ENCODE data around the gene THG1L.
A peak's percentile ranks its signal among the peaks of the same experiment; 100 is the strongest.
"Not testable (repeated sequence)": the region's sequence is repeated elsewhere in the genome, so short reads cannot be mapped to it uniquely, and the experiment has no call there.

THG1L gene

DNA sequence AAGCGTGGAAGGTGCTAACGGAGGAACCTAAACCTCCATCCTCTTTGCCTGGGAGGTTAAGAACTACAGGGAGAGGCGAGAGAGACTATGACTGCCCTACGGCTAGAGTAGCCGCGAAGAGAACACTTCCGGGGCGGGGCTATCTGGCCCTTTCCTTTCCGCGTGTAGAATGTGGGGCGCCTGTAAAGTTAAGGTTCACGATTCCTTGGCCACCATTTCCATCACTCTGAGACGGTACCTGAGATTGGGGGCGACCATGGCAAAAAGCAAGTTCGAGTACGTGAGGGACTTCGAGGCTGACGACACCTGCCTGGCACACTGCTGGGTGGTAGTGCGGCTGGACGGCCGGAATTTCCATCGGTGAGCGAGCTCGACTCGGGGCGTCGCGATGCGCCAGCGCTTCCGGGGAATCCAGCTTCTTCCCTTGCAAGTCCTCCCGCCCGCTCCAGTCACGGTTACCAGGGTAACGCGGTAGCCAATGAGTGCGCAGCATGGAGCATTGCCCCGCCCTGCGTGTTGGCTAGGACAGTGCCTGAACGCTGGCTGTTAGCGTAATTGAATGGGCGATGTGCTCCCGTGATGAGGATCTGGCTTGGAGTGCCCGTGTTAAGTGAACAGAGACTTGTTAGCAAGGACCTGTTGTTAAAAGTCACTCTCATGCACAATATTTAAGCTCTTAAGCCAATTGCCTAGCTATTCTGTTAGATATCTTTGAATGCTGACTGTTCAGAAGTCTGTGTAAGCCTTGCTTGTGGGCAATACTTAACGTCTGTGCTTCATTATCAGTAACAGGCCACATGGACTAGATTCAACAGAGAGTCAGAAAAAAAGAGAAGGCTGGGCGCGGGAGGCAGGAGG is at the start of gene THG1L:
Gene THG1L (plus strand): TSS at position 149 of the 858 bp plus-strand sequence. CDS start 21 bp downstream, at position 170.
- intact Hi-C loops (cut with DNase I), result loop anchor here (10.0 kb wide), 1 partner anchor 587 kb away; the partner anchor contains the start of gene MED7
- peak; percentile 100 for DNase-seq

DNA sequence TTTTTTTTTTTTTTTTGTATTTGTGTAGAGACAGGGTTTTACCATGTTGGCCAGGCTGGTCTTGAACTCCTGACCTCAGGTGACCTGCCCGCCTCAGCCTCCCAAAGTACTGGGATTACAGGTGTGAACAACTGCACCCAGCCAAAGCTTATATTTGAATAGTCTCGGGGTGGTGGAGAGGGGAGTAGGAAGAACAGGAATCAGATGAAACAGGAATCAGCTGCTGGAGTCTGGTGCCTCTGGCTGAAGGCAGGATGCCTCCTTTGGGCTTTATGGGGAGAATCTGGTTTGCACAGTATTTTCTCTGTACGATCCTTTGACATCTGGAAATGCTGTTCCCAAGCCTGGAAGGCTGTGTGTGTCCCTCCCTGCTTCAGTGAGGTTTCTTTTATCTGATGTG is 49.0 kb upstream of the THG1L start:
- intact Hi-C loops (cut with DNase I), result no loop called here
- no peak for DNase-seq

DNA sequence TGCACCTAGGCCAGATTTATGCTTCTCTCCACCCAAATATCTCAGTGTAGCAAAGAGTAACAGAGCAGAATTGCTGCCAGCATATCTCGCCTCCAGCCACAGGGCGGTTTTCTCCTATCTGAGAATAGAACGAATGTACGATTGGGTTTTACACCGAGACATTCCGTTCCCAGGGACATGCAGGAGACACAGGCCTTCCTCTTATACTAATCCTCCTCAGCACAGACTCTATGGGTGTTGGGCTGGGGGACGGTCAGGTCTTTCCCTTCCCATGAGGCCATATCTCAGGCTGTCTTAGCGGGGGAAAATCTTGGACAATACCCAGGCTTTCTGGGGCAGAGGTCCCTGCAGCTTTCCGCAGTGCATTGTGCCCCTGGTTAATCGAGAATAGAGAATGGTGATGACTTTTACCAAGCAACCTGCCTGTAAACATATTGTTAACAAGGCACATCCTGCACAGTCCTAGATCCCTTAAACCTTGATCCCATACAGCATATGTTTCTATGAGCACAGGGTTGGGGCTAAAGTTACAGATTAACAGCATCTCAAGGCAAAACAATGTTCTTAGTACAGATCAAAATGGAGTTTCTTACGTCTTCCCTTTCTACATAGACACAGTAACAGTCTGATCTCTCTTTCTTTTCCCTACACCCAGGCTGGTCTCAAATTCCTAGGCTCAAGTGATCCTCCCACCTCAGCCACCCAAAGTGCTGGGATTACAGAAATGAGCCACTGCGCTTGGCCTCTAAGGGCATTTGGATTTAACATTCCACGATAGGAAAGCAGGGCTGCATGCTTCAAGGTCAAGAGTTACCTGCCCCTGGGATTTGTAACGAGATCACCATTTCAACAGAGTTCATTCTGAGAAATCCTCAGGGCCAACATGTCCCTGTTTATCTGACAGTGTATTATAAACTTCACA is 44.7 kb upstream of the THG1L start:
- intact Hi-C loops (cut with DNase I); DNase-seq: not testable (repeated sequence)

- DNase-seq, result no peak
- intact Hi-C loops (cut with DNase I), result no loop called here
Measured at GRCh38 chr5:157687198-157687554, 44.0 kb upstream of the THG1L start.

DNA sequence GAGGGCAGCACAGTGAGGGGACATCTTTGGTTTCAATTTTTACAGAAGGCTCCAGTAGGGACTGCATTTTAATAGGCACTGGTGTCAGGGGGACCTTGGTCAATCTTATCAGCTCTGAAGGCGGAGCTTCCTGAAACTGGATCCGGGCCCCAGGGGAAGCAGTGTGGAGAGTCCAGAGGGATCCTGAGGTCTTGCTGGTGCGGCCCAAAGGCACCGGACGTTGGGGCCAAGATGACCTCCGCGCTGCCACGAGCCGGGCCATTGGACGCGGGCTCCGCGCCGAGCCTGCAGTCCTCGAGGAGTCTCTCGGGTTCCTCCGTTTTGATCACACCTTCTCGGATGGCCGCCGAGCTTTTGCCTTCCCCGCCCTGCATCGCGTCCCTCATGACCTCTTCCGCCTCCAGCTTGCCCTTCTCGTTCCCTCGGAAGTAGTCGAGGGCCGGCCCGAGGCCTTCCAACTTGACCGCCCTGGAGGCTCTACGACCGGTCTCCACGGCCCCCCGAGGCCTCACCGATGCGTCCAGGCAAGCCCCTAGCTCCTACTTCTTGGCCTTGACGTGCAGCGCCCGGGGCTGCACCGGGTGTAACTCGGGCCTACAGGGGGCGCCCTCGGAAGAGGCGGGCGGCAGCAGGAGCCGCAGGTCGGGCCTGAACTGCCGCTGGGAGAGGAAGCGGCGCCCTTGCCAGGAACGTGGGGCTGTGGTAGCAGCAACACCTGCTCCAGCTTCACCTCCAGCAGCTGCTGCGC is 41.1 kb upstream of the THG1L start:
- DNase-seq, result peak in 1 of 10 donors; percentile 70
- intact Hi-C loops (cut with DNase I), result no loop called here

GRCh38 chr5:157690690-157691433 is 40.4 kb upstream of the THG1L start:
- intact Hi-C loops (cut with DNase I), result no loop called here
- DNase-seq, result peak in 1 of 10 donors; percentile 75

GRCh38 chr5:157693816-157694215 is 37.4 kb upstream of the THG1L start:
- peak in 1 of 10 donors; percentile 44 for DNase-seq
- intact Hi-C loops (cut with DNase I), result not testable (repeated sequence)

DNA sequence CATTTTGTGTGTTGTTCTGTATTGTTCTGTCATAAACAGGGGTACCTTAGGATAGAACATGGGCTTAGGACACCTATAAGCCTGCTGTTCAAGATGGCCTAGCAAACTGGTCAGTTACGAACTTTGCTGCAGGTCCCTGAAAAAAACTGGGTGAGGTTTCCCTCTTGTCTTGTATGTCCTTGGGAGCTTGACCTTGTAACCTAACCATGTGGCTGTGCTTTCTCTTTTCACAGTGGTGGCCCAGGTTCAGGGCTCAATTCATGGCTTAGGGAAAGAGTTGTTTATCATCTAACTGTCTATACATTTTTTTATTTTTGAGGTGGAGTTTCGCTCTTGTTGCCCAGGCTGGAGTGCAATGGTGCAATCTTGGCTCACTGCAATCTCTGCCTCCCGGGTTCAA is 35.1 kb upstream of the THG1L start:
- intact Hi-C loops (cut with DNase I); DNase-seq: not testable (repeated sequence)

DNA sequence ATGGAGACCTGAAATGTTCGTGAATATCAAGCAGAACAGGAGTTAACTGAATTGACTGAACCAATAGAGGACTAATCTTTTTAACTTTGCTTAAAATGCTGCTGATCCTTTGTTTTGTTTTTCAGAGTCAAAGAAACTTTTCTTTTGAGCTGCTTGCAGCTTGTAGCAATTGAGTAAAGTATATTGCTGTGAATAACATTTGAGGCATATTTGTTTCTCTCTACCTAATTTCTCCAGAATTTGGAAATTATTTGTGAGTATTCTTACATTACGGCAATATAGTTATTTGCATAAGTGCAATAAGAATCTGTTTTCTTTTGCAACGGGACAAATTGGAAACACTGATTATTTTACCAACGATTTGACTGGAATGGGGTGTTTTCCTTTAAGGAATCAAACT is 32.5 kb upstream of the THG1L start:
- intact Hi-C loops (cut with DNase I), result not testable (repeated sequence)

DNA sequence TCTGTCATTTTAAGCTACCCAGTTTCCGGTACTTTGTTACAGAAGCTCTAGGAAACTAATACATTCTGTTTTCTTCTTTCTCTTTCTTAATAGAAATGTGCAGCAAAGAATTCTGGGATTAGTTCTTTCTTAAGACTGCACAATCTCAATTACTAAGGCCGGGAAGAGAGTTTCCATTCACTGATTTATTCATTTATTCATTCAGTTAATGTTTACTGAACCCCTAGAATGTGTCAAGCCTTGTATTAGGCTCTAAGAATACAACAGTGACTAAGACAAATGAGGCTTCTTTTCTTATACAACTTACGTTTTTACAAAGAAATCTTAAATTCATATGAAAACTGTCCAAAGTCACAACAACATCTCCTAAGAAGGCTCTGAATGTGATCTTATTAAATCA is 27.5 kb upstream of the THG1L start:
- intact Hi-C loops (cut with DNase I), result no loop called here
- no peak for DNase-seq

More for the DNA sequence above, 32.5 kb upstream of the THG1L start:
- DNase-seq, result not testable (repeated sequence)

- no peak for DNase-seq
- intact Hi-C loops (cut with DNase I), result no loop called here
Measured at GRCh38 chr5:157708866-157709265, 22.4 kb upstream of the THG1L start.

GRCh38 chr5:157709346-157709745 is 21.9 kb upstream of the THG1L start:
- DNase-seq, result no peak
- intact Hi-C loops (cut with DNase I), result no loop called here

DNA sequence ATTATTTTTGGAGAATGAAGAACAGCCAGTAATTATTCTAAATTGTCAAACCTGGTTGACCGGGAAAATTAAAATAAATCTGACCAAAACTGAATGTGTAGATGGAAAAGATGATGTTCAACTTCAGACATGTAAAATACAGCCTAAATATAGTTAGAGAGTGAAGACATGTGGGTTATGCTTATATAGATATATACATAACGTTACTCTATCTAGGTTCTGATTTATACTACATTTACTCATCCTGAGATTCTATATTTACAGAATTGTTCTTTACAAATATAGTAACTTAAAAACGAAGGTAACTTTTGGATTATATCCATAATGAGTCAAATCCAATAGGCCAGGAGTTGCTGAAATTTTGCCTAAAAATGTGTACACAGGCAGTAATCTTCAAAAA is 20.8 kb upstream of the THG1L start:
- intact Hi-C loops (cut with DNase I), result loop anchor here (10.0 kb wide), 2 partner anchors 136 to 346 kb away; partner anchors contain the start of gene ADAM19
- DNase-seq, result no peak

DNA sequence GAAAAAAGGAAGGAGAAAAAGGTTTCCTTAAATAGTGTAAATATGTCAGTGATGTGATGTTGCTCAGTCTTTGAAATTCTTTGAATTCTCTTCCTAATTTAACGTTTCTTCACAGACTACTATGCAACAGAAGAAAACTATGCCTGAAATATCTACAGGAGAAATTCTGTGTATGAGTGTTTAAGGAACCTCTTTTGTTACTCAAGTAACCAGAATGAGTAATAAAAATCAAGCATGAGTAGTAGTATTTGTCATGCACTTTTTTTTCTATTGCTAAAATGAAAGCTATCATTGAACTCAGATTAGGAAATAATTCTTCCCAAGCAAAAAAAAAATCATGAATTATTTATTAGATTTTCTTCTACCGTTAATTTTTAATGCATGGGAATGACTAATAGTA is 20.3 kb upstream of the THG1L start:
- DNase-seq, result no peak
- intact Hi-C loops (cut with DNase I), result loop anchor here (10.0 kb wide), 2 partner anchors 136 to 346 kb away; partner anchors contain the start of gene ADAM19

DNA sequence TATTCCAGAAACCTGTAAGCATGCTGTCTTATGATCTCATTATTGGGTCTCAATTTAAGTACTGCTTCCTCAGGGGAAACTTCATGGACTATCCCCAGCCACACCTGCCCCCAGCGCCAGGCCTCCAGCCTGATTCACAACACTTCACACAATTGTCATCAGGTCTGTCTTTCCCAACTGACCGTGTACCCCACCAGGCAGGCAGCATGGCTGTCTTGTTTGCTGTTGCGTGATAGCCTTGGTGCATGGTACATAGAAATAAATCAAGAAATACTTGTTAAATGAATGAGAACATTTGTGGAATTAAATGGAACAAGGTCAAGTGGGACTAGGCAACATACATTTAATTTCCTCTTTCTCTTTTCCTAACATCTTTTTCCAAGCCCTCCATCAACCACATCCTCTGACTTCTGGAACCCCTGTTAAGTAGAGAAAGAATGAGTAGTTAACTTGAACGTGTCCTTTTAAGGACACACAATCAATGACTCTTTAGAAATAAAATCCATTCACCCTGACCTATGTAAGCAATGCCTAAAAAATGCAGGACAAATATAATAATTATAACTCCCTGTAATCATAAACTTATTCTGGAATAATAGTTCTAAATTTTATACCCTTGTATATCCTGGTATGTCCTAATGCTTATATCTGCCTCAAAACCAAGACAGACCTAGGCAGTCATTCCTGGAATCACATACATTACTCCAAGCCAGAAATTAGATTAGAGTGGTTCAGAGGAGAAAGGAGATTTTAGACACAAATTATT is 17.2 kb upstream of the THG1L start:
- intact Hi-C loops (cut with DNase I), result loop anchor here (10.0 kb wide), 2 partner anchors 139 to 349 kb away; partner anchors contain the start of gene ADAM19
- DNase-seq, result no peak

GRCh38 chr5:157714596-157714864 is 16.7 kb upstream of the THG1L start:
- no peak for DNase-seq
- intact Hi-C loops (cut with DNase I), result loop anchor here (10.0 kb wide), 2 partner anchors 140 to 350 kb away; partner anchors contain the start of gene ADAM19

DNA sequence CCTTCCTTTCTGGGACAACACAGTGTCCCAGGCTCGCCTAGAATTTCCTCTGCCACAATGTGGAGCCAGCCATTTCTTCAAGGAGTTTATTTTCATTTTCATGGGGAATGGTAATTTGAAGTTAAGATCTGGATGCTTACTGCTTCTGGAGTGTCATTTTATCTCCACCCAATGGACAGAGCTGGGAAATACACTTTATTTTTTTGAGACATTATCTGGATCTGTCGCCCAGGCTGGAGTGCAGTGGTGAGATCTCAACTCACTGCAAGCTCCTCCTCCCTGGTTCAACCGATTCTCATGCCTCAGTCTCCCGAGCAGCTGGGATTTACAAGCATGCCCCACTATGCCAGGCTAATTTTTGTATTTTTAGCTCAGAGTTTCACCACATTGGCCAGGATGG is 12.7 kb upstream of the THG1L start:
- intact Hi-C loops (cut with DNase I), result loop anchor here (1.0 to 10.0 kb wide), 5 partner anchors 144 to 390 kb away; partner anchors contain the start of gene ADAM19
- peak in 5 of 10 donors; percentile 9 to 85 (median 28) for DNase-seq

- intact Hi-C loops (cut with DNase I), result loop anchor here (5.0 to 10.0 kb wide), 3 partner anchors 144 to 354 kb away; partner anchors contain the start of gene ADAM19
Measured at GRCh38 chr5:157719245-157719644, 12.0 kb upstream of the THG1L start.

DNA sequence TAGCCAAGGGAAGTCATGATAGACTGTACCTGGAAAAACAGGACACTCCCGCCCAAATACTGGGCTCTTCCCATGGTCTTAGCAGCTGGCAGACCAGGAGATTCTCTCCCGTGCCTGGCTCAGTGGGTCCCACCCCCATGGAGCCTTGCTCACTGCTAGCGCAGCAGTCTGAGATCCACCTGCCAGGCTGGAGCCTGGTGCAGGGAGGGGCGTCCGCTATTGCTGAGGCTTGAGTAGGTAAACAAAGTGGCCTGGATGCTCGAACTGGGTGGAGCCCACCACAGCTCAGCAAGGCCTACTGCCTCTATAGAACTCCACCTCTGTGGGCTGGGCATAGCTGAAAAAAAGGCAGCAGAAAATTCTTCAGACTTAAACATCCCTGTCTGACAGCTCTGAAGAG is 10.1 kb upstream of the THG1L start:
- peak in 1 of 10 donors; percentile 52 for DNase-seq
- intact Hi-C loops (cut with DNase I), result no loop called here

More at GRCh38 chr5:157719245-157719644, 12.0 kb upstream of the THG1L start:
- DNase-seq, result no peak

Data from posterior cingulate gyrus (tissue), 11 donors.